Endothelial cell of umbilical vein (primary cell): ENCODE results near the gene KLHL5. TPM values are rescaled to one million over a fixed set of nuclear protein-coding genes. Genes with fewer than 3 reads are reported as not detected.

Source experiments
- BruUV-seq: library from RNA; stranded (reverse); fragments of 400-500 nt; replicated peaks from 2 replicates; lab custom pipeline; 2021; lab: Mats Ljungman, UMichigan
- CTCF ChIA-PET: fragments of 300-600, 350-600 bp; sonication (Branson Sonifier 250); formaldehyde crosslinking; loops from one replicate; lab custom pipeline; 2021; ENCODE audit warnings: antibody characterized with exemption, inconsistent platforms; lab: Charles Lee
- POLR2A ChIA-PET: fragments of 300-600, 350-600 bp; sonication (Branson Sonifier 250); formaldehyde crosslinking; loops from one replicate; lab custom pipeline; 2021; ENCODE audit warnings: antibody characterized with exemption, inconsistent platforms; lab: Charles Lee
- DNase-seq: peaks from one replicate; pipeline ENCODE4 v3.0.0-alpha.2; 2011; ENCODE audit warnings: low read depth, low spot score
- FAIRE-seq: peaks from 2 replicates; lab custom pipeline; 2011; peaks lifted over from hg19 to GRCh38; lab: Jason Lieb, UNC
- H2AFZ ChIP-seq: 2 replicates; pipeline ENCODE4 v1.6.0; 2012; ENCODE audit warnings: low read depth, low read length, control low read depth, inconsistent platforms
- H3K27ac ChIP-seq: 2 replicates; pipeline ENCODE4 v1.5.1; 2011; ENCODE audit warnings: low read depth, mild to moderate bottlenecking, control low read depth, low read length, moderate library complexity; ENCODE audit not compliant: insufficient read depth
- H3K27me3 ChIP-seq, 2 experiments: 2 replicates each; pipeline versions ENCODE4 v1.6.0 to v1.6.1; 2011; ENCODE audit warnings: low read length in 2 of 2, mixed read lengths in 1 of 2; ENCODE audit not compliant: control insufficient read depth in 2 of 2, insufficient read depth in 2 of 2
- H3K36me3 ChIP-seq, 2 experiments: 2 replicates in 1 of 2; 3 replicates in 1 of 2; pipeline ENCODE4 v1.5.1; 2011; ENCODE audit warnings: low read length in 2 of 2, mild to moderate bottlenecking in 1 of 2, moderate library complexity in 1 of 2; ENCODE audit not compliant: control insufficient read depth in 2 of 2, insufficient read depth in 2 of 2; ENCODE audit errors: extremely low read depth in 1 of 2
- H3K4me1 ChIP-seq: 3 replicates; pipeline ENCODE4 v1.5.1; 2011; ENCODE audit warnings: mild to moderate bottlenecking, low read length; ENCODE audit not compliant: control insufficient read depth, insufficient read depth; ENCODE audit errors: extremely low read depth
- H3K4me2 ChIP-seq: 2 replicates; pipeline ENCODE4 v1.6.1; 2011; ENCODE audit warnings: low read length, control low read depth, mixed read lengths; ENCODE audit not compliant: insufficient read depth
- H3K4me3 ChIP-seq, 3 experiments: fragments of 200-600 bp in 1 of 3; sonication (generic), shearing (Covaris generic) in 1 of 3; replicated peaks in 1 of 3; 2 replicates each; pipeline ENCODE4 v1.5.1; 2011 to 2016; ENCODE audit warnings: control low read depth in 3 of 3, low read length in 3 of 3, mild to moderate bottlenecking in 2 of 3, inconsistent platforms in 1 of 3, low read depth in 1 of 3, moderate library complexity in 1 of 3; ENCODE audit not compliant: insufficient read depth in 1 of 3
- H3K79me2 ChIP-seq: 2 replicates; pipeline ENCODE4 v1.6.0; 2012; ENCODE audit warnings: low read length, inconsistent platforms; ENCODE audit not compliant: control insufficient read depth, insufficient read depth
- H3K9ac ChIP-seq: replicated peaks from 2 replicates; pipeline ENCODE3; 2011; ENCODE audit warnings: low read length, control low read depth; ENCODE audit not compliant: insufficient read depth; ENCODE audit errors: extremely low read depth
- H3K9me1 ChIP-seq: replicated peaks from 3 replicates; pipeline ENCODE4 v1.6.0; 2011; ENCODE audit warnings: mild to moderate bottlenecking, low read length; ENCODE audit not compliant: control insufficient read depth, insufficient read depth; ENCODE audit errors: extremely low read depth
- H3K9me3 ChIP-seq: replicated peaks from 2 replicates; pipeline ENCODE4 v1.5.1; 2012; ENCODE audit warnings: low read length, inconsistent platforms; ENCODE audit not compliant: control insufficient read depth, insufficient read depth
- H4K20me1 ChIP-seq: replicated peaks from 2 replicates; pipeline ENCODE3; 2011; ENCODE audit warnings: mild to moderate bottlenecking, low read length; ENCODE audit not compliant: control insufficient read depth, insufficient read depth; ENCODE audit errors: extremely low read depth
- EZH2 ChIP-seq: IDR thresholded peaks from 2 replicates; pipeline ENCODE4 v1.6.1; 2012; ENCODE audit warnings: borderline replicate concordance, low read depth, mild to moderate bottlenecking, moderate library complexity, low read length, inconsistent platforms; ENCODE audit not compliant: severe bottlenecking
- FOS ChIP-seq: IDR thresholded peaks from 2 replicates; pipeline ENCODE4 v1.6.1; 2011; ENCODE audit warnings: mild to moderate bottlenecking, low read length, moderate library complexity, borderline replicate concordance; ENCODE audit not compliant: insufficient read depth
- MYC ChIP-seq: IDR thresholded peaks from one replicate; pipeline ENCODE4 v1.6.1; 2011; ENCODE audit warnings: mild to moderate bottlenecking, low read depth, low read length
- dilution Hi-C: fragments of 300-500 bp; cut with MboI; formaldehyde crosslinking; loops from one replicate; pipeline ENCODE4 v1.15.0; 2019; ENCODE audit warnings: low sequenced_read_pairs; ENCODE audit not compliant: extremely low pct_ligation_motif_present
- intact Hi-C: fragments of 100-400 bp; cut with micrococcal nuclease; formaldehyde crosslinking; loops from one replicate; pipeline ENCODE4 v1.10.0; 2022
- polyA plus RNA-seq, 4 experiments: library from polyadenylated mRNA; depleted of rRNA in 3 of 4; stranded (reverse) in 3 of 4; unstranded in 1 of 4; fragments of >200 nt; gene quantifications; 2 replicates each; pipeline versions ENCODE4 v1.2.1 to v1.2.3, GENCODE V29; 2011 to 2012; ENCODE audit warnings: missing spikeins in 1 of 4
- total RNA-seq: library from RNA; stranded (reverse); gene quantifications from 2 replicates; pipeline ENCODE4 v1.2.3, GENCODE V29; 2021
- TF ChIP-seq, protein P1 (sequence below): IDR thresholded peaks from 2 replicates; pipeline ENCODE4 v1.6.1; 2011; ENCODE audit not compliant: insufficient read depth, insufficient read length
- TF ChIP-seq, protein P2 (sequence below), 2 donors: IDR thresholded peaks; 1 replicate in 1 of 2; 2 replicates in 1 of 2; pipeline ENCODE4 v1.5.1; 2011; ENCODE audit warnings: low read length in 2 of 2, mild to moderate bottlenecking in 2 of 2, moderate library complexity in 2 of 2, control low read depth in 1 of 2, inconsistent platforms in 1 of 2, low read depth in 1 of 2; ENCODE audit not compliant: insufficient read depth in 1 of 2; ENCODE audit errors: extremely low read depth in 1 of 2

KLHL5 gene
- total and polyA plus RNA-seq, 2 donors (not counting 3 experiments of a cell fraction or from before 2014, with no cell fraction given), result 32.2 to 54.6 TPM

DNA sequence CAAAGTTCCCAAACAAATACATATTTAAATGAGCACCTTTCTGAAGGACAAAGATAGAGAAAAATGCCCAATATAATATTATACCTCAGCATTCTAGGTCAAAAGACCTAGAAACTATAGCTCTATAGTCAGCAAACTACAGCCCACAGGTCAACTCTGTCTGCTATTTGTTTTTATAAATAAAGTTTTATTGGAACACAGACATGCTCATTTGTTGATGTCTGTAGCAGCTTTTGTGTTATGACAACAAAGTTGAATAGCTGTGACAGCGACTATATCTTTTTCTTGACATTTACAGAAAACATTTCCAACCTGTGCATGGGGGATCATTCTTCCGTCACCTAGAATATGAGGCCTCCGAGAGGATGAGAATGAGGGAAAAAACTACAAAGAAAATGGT lies 71.6 kb downstream of the KLHL5 start:
- Histone ChIP-seq H3K79me2 (no peaks in the 10 kb centered on the region), H3K9ac (no peak overlapping the region), H2AFZ (no peak overlapping the region), H3K4me1 (no peaks in the 10 kb centered on the region), H3K27ac (no peak overlapping the region), H3K4me3 (no peak overlapping the region), H3K36me3 (no peaks in the 10 kb centered on the region), H4K20me1 (no peaks in the 10 kb centered on the region), H3K9me3 (no peaks in the 10 kb centered on the region), H3K4me2 (no peak overlapping the region), H3K27me3 (no peaks in the 10 kb centered on the region), H3K9me1 (no peaks in the 10 kb centered on the region)
- no TSS peak for BruUV-seq
- TF ChIP-seq, protein P1, sequence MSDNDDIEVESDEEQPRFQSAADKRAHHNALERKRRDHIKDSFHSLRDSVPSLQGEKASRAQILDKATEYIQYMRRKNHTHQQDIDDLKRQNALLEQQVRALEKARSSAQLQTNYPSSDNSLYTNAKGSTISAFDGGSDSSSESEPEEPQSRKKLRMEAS, result no peak
- TF ChIP-seq MYC, result no peak
- TF ChIP-seq EZH2, result no peak
- no peak for TF ChIP-seq FOS
- TF ChIP-seq, protein P2, sequence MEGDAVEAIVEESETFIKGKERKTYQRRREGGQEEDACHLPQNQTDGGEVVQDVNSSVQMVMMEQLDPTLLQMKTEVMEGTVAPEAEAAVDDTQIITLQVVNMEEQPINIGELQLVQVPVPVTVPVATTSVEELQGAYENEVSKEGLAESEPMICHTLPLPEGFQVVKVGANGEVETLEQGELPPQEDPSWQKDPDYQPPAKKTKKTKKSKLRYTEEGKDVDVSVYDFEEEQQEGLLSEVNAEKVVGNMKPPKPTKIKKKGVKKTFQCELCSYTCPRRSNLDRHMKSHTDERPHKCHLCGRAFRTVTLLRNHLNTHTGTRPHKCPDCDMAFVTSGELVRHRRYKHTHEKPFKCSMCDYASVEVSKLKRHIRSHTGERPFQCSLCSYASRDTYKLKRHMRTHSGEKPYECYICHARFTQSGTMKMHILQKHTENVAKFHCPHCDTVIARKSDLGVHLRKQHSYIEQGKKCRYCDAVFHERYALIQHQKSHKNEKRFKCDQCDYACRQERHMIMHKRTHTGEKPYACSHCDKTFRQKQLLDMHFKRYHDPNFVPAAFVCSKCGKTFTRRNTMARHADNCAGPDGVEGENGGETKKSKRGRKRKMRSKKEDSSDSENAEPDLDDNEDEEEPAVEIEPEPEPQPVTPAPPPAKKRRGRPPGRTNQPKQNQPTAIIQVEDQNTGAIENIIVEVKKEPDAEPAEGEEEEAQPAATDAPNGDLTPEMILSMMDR (IDR thresholded peaks at IDR 0.05; ENCODE audit: extremely low read depth in 1 of 2, insufficient read depth in 1 of 2, low read depth in 1 of 2, low read length in 2 of 2), result no peak
- dilution Hi-C loops, result no loop called here
- intact Hi-C loops, result loop anchor here (10.0 kb wide), 1 partner anchor 189 kb away; no protein-coding TSS in a partner anchor
- DNase-seq (no peak), FAIRE-seq (no peak)
- ChIA-PET CTCF (interaction anchor here (0.8 to 5.6 kb wide), 10 partner anchors 8 to 373 kb away, joined by 3 to 87 read pairs (median 5); no protein-coding TSS in a partner anchor), POLR2A (no interaction called here)
